HepG2 (cell line): Measurements from ENCODE around the gene TPST1. TPM values are rescaled to one million over a fixed set of nuclear protein-coding genes. Genes with fewer than 3 reads are reported as not detected.

Experiments
- ATAC-seq: fragments of 200-7000 bp; cut with Tn5 transposase; 3 replicates; pipeline ENCODE4 v1.9.1; 2020; ENCODE audit warnings: mild to moderate bottlenecking, moderate library complexity
- BruUV-seq: library from RNA; stranded (reverse); fragments of 400-500 nt; replicated peaks from 2 replicates; lab custom pipeline; 2021; lab: Mats Ljungman, UMichigan
- CTCF ChIA-PET: fragments of 300-600 bp; formaldehyde crosslinking; extraction: SDS; loops from one replicate; lab custom pipeline; 2021; ENCODE audit warnings: low total read pairs, inconsistent platforms, low intra/inter-chr PET ratio; lab: Yijun Ruan, JAX
- POLR2A ChIA-PET: fragments of 350-600 bp; sonication (Branson Sonifier 250); formaldehyde crosslinking; loops from one replicate; lab custom pipeline; 2020; ENCODE audit warnings: antibody characterized with exemption, inconsistent platforms; lab: Yijun Ruan, JAX
- DNase-seq: peaks from one replicate; pipeline ENCODE4 v3.0.0-alpha.2; 2015; ENCODE audit warnings: low spot score
- FAIRE-seq: peaks from 3 replicates; lab custom pipeline; 2011; peaks lifted over from hg19 to GRCh38; lab: Jason Lieb, UNC
- H2AFZ ChIP-seq: one replicate; pipeline ENCODE4 v1.6.1; 2011; ENCODE audit warnings: low read length, inconsistent platforms
- H3K27ac ChIP-seq: fragments of 300-600 bp; 3 replicates; pipeline ENCODE4 v1.8.0; 2011; ENCODE audit warnings: mixed run types, mild to moderate bottlenecking, mixed read lengths, low read length, inconsistent platforms; ENCODE audit not compliant: insufficient read depth; ENCODE audit errors: extremely low read length
- H3K27me3 ChIP-seq, 2 experiments: fragments of 200-600 bp in 1 of 2; 2 replicates in 1 of 2; 3 replicates in 1 of 2; pipeline versions ENCODE4 v1.6.0 to v1.8.0; 2011; ENCODE audit warnings: low read length in 2 of 2, mild to moderate bottlenecking in 2 of 2, moderate library complexity in 2 of 2, inconsistent platforms in 1 of 2; ENCODE audit not compliant: insufficient read depth in 2 of 2, control insufficient read depth in 1 of 2
- H3K36me3 ChIP-seq, 2 experiments: fragments of 200-600 bp in 1 of 2; replicated peaks in 1 of 2; 2 replicates in 1 of 2; 3 replicates in 1 of 2; pipeline versions ENCODE4 v1.5.1 to v1.8.0; 2011; ENCODE audit warnings: low read length in 2 of 2, inconsistent platforms in 1 of 2; ENCODE audit not compliant: insufficient read depth in 2 of 2, control insufficient read depth in 1 of 2
- H3K4me1 ChIP-seq: 2 replicates; pipeline ENCODE4 v1.5.1; 2012; ENCODE audit warnings: low read length, inconsistent platforms; ENCODE audit not compliant: insufficient read depth
- H3K4me2 ChIP-seq: 2 replicates; pipeline ENCODE4 v1.6.0; 2011; ENCODE audit warnings: low read depth, low read length, inconsistent platforms
- H3K4me3 ChIP-seq, 3 experiments: fragments of 200-600 bp in 1 of 3; sonication (generic), shearing (Covaris generic) in 1 of 3; replicated peaks in 1 of 3; 2 replicates each; pipeline ENCODE4 v1.5.1; 2011 to 2016; ENCODE audit warnings: low read length in 3 of 3, inconsistent platforms in 2 of 3, low read depth in 2 of 3, mild to moderate bottlenecking in 2 of 3, control low read depth in 1 of 3, mixed read lengths in 1 of 3; ENCODE audit not compliant: insufficient read depth in 1 of 3
- H3K79me2 ChIP-seq: one replicate; pipeline ENCODE4 v1.6.1; 2011; ENCODE audit warnings: low read length, inconsistent platforms; ENCODE audit not compliant: insufficient read depth
- H3K9ac ChIP-seq: 2 replicates; pipeline ENCODE4 v1.6.0; 2011; ENCODE audit warnings: mild to moderate bottlenecking, low read depth, low read length, inconsistent platforms; ENCODE audit not compliant: insufficient read depth
- H3K9me3 ChIP-seq: 2 replicates; pipeline ENCODE4 v1.5.1; 2012; ENCODE audit warnings: mild to moderate bottlenecking, low read length
- H4K20me1 ChIP-seq: 2 replicates; pipeline ENCODE4 v1.6.0; 2011; ENCODE audit warnings: inconsistent platforms, mild to moderate bottlenecking, low read length, moderate library complexity; ENCODE audit not compliant: insufficient read depth
- AGO1 ChIP-seq: fragments of 200-400 bp; formaldehyde crosslinking; IDR thresholded peaks from 2 replicates; pipeline ENCODE4 v1.6.1; 2017; ENCODE audit warnings: mild to moderate bottlenecking, low read depth, low read length, moderate library complexity; ENCODE audit not compliant: poor library complexity, severe bottlenecking
- CEBPB ChIP-seq: IDR thresholded peaks from 2 replicates; pipeline ENCODE4 v1.6.1; 2011; ENCODE audit warnings: low read depth, low read length, improper control_type of control experiment, borderline replicate concordance
- HCFC1 ChIP-seq: fragments of 150-350 bp; IDR thresholded peaks from 2 replicates; pipeline ENCODE4 v1.6.1; 2014; ENCODE audit warnings: low read depth, low read length
- PRDM15 ChIP-seq: sonication (generic); formaldehyde crosslinking; IDR thresholded peaks from 2 replicates; pipeline ENCODE4 v1.4.0; 2020; ENCODE audit warnings: missing genetic modification reagents
- RAD51 ChIP-seq: fragments of 450-650 bp; IDR thresholded peaks from 2 replicates; pipeline ENCODE4 v1.6.1; 2016; ENCODE audit warnings: borderline replicate concordance
- SMAD1 ChIP-seq: sonication (generic); formaldehyde crosslinking; IDR thresholded peaks from 2 replicates; pipeline ENCODE4 v1.4.0; 2020; ENCODE audit warnings: missing genetic modification reagents, low read depth, mild to moderate bottlenecking, borderline replicate concordance
- ZNF230 ChIP-seq: sonication (generic); formaldehyde crosslinking; IDR thresholded peaks from 2 replicates; pipeline ENCODE4 v1.4.0; 2020; ENCODE audit warnings: mild to moderate bottlenecking, missing genetic modification reagents
- ZNF263 ChIP-seq: sonication (generic); formaldehyde crosslinking; IDR thresholded peaks from 2 replicates; pipeline ENCODE4 v1.4.0; 2020; ENCODE audit warnings: missing genetic modification reagents
- ZNF629 ChIP-seq: sonication (generic); formaldehyde crosslinking; conservative IDR thresholded peaks from 2 replicates; pipeline ENCODE4 v1.5.0; 2020; ENCODE audit warnings: missing genetic modification reagents
- WGBS: methylation state at CpG from one replicate; pipeline ENCODE4 v1.1.6; 2017; ENCODE audit warnings: low lambda C conversion rate; 5-methylcytosine and 5-hydroxymethylcytosine counted together
- in situ Hi-C: cut with HindIII; loops from 2 replicates; pipeline ENCODE4 v1.10.0; 2017; ENCODE audit warnings: low pct_unique_long_range_greater_than_20kb; ENCODE audit not compliant: extremely low pct_ligation_motif_present
- intact Hi-C: fragments of 100-400 bp; cut with micrococcal nuclease; formaldehyde crosslinking; loops from one replicate; pipeline ENCODE4 v1.10.0; 2022; ENCODE audit not compliant: unreplicated experiment
- polyA plus RNA-seq, 8 experiments: library from polyadenylated mRNA; depleted of rRNA in 3 of 8; stranded (reverse) in 7 of 8; unstranded in 1 of 8; fragments of >200 nt; fragmentation: Illumina TruSeq in 4 of 8; extraction: Trizol in 4 of 8; gene quantifications; 2 replicates each; pipeline versions ENCODE4 v1.2.1 to v1.2.3, GENCODE V29; 2011 to 2016; ENCODE audit warnings: low read depth in 4 of 8, missing spikeins in 1 of 8, mixed read lengths in 1 of 8; ENCODE audit not compliant: insufficient read depth in 1 of 8
- total RNA-seq, 5 experiments: library from RNA; depleted of rRNA; stranded (reverse); fragments of >200 nt; fragmentation: Illumina TruSeq; extraction: Trizol; gene quantifications; 2 replicates each; pipeline ENCODE4 v1.2.3, GENCODE V29; 2016; ENCODE audit warnings: low read depth in 1 of 5
- TF ChIP-seq, protein P1 (sequence below): IDR thresholded peaks from 2 replicates; pipeline ENCODE4 v1.6.1; 2016; ENCODE audit warnings: low read depth, control low read depth
- TF ChIP-seq, protein P2 (sequence below): sonication (generic); formaldehyde crosslinking; IDR thresholded peaks from 2 replicates; pipeline ENCODE4 v1.4.0; 2020; ENCODE audit warnings: missing genetic modification reagents, mild to moderate bottlenecking, borderline replicate concordance

Gene TPST1
- total and polyA plus RNA-seq, 2 of the 13 experiments (the other 11 are each of a cell fraction or from before 2014, with no cell fraction given) = 24.3 to 34.1 TPM

DNA sequence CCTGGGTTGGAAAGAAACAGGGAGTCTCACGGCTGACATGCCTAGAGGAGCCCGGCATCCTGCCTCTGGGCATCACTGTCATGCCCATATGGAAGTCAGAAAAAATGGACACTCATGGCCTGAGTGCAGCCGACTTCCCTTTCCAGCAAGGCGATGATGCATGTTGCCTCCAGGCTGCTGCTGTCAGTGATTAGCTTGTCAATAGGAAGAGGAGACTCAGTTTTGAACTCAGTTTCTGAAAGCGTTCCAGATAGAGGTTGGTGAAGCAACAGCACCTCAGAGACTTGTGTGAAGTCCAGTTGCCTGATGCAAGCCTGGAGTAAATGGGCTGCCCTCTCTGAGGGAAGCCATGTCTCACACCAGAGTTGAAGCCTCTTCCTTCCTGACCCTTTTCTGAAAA, 148.4 kb downstream of the TPST1 start:
- H3K9ac ChIP-seq = no peak overlapping the region
- intact Hi-C loops = no loop called here
- WGBS = 97% methylated on average over 5 of the region's 5 CpGs
- ChIA-PET POLR2A (no interaction called here), CTCF (no interaction called here)
- FAIRE-seq = no peak
- no TSS peak for BruUV-seq
- DNase-seq = no peak
- no peak overlapping the region for H3K4me3 ChIP-seq
- H3K4me2 ChIP-seq = no peak overlapping the region
- no peak for ATAC-seq
- no peak overlapping the region for H2AFZ ChIP-seq
- TF ChIP-seq RAD51 = no peak
- TF ChIP-seq ZNF230 (CRISPR knock-in tag) = no peak
- no peak for TF ChIP-seq ZNF629 (CRISPR knock-in tag)
- TF ChIP-seq, protein P1, sequence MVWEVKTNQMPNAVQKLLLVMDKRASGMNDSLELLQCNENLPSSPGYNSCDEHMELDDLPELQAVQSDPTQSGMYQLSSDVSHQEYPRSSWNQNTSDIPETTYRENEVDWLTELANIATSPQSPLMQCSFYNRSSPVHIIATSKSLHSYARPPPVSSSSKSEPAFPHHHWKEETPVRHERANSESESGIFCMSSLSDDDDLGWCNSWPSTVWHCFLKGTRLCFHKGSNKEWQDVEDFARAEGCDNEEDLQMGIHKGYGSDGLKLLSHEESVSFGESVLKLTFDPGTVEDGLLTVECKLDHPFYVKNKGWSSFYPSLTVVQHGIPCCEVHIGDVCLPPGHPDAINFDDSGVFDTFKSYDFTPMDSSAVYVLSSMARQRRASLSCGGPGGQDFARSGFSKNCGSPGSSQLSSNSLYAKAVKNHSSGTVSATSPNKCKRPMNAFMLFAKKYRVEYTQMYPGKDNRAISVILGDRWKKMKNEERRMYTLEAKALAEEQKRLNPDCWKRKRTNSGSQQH (CRISPR knock-in tag) = no peak
- TF ChIP-seq HCFC1 = no peak
- TF ChIP-seq AGO1 = no peak
- no peak for TF ChIP-seq SMAD1 (CRISPR knock-in tag)
- no peaks in the 10 kb centered on the region for H3K79me2 ChIP-seq
- H3K27me3 ChIP-seq = no peaks in the 10 kb centered on the region
- H4K20me1 ChIP-seq = no peaks in the 10 kb centered on the region
- H3K4me1 ChIP-seq = peaks cover 37% of the 10 kb centered on the region
- no peak overlapping the region for H3K27ac ChIP-seq
- no peaks in the 10 kb centered on the region for H3K9me3 ChIP-seq
- in situ Hi-C loops = no loop called here
- peaks cover 1 to 3% of the 10 kb centered on the region in 2 experiments; a peak in 1 of 5 replicates for H3K36me3 ChIP-seq

- Histone ChIP-seq H3K9me3 (no peaks in the 10 kb centered on the region), H3K79me2 (no peaks in the 10 kb centered on the region), H3K27ac (no peak overlapping the region), H2AFZ (no peak overlapping the region), H3K36me3 (peaks cover 1 to 7% of the 10 kb centered on the region in 2 experiments; a peak in 2 of 5 replicates), H3K4me2 (no peak overlapping the region), H3K27me3 (no peaks in the 10 kb centered on the region), H3K9ac (no peak overlapping the region), H3K4me3 (no peak overlapping the region), H4K20me1 (no peaks in the 10 kb centered on the region), H3K4me1 (peaks cover 34% of the 10 kb centered on the region)
- no TSS peak for BruUV-seq
- intact Hi-C loops (no loop called here), in situ Hi-C loops (no loop called here)
- ATAC-seq = no peak
- FAIRE-seq = no peak
- POLR2A ChIA-PET = no interaction called here
- DNase-seq = no peak
- 78% methylated on average over 4 of the region's 4 CpGs for WGBS
- CTCF ChIA-PET = no interaction called here
- TF ChIP-seq, protein P2, sequence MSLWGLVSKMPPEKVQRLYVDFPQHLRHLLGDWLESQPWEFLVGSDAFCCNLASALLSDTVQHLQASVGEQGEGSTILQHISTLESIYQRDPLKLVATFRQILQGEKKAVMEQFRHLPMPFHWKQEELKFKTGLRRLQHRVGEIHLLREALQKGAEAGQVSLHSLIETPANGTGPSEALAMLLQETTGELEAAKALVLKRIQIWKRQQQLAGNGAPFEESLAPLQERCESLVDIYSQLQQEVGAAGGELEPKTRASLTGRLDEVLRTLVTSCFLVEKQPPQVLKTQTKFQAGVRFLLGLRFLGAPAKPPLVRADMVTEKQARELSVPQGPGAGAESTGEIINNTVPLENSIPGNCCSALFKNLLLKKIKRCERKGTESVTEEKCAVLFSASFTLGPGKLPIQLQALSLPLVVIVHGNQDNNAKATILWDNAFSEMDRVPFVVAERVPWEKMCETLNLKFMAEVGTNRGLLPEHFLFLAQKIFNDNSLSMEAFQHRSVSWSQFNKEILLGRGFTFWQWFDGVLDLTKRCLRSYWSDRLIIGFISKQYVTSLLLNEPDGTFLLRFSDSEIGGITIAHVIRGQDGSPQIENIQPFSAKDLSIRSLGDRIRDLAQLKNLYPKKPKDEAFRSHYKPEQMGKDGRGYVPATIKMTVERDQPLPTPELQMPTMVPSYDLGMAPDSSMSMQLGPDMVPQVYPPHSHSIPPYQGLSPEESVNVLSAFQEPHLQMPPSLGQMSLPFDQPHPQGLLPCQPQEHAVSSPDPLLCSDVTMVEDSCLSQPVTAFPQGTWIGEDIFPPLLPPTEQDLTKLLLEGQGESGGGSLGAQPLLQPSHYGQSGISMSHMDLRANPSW (CRISPR knock-in tag) = no peak
- TF ChIP-seq CEBPB (peak; percentile 20; the same call in 1 of the 2 replicates), ZNF263 (CRISPR knock-in tag) (no peak), PRDM15 (no peak)
These were observed 150.6 kb downstream of the TPST1 start for GRCh38 chr7:66355756-66356155.
